HepG2 (cell line): ENCODE data around the gene CUL2. TPM values are rescaled to one million over a fixed set of nuclear protein-coding genes. Genes with fewer than 3 reads are reported as not detected.

ENCODE experiments used
- CSRNP2 ChIP-seq: sonication (generic); formaldehyde crosslinking; conservative IDR thresholded peaks from 2 replicates; pipeline ENCODE4 v1.8.0; 2022; ENCODE audit warnings: low read depth, missing genetic modification reagents
- EP300 ChIP-seq, 3 experiments: sonication (generic) in 1 of 3; formaldehyde crosslinking in 1 of 3; IDR thresholded peaks; 2 replicates each; pipeline versions ENCODE4 v1.5.1 to v1.6.1; 2011 to 2020; ENCODE audit warnings: low read depth in 2 of 3, low read length in 2 of 3, borderline replicate concordance in 1 of 3, improper control_type of control experiment in 1 of 3, mild to moderate bottlenecking in 1 of 3, missing genetic modification reagents in 1 of 3, moderate library complexity in 1 of 3
- ETS1 ChIP-seq: sonication (generic); formaldehyde crosslinking; IDR thresholded peaks from 2 replicates; pipeline ENCODE4 v1.4.0; 2020; ENCODE audit warnings: missing genetic modification reagents
- HDAC2 ChIP-seq: sonication (generic); formaldehyde crosslinking; IDR thresholded peaks from 2 replicates; pipeline ENCODE4 v1.4.0; 2020; ENCODE audit warnings: missing genetic modification reagents
- HOMEZ ChIP-seq: IDR thresholded peaks from 2 replicates; pipeline ENCODE4 v1.6.1; 2016; ENCODE audit warnings: low read depth
- HOXA3 ChIP-seq: sonication (generic); formaldehyde crosslinking; IDR thresholded peaks from 2 replicates; pipeline ENCODE4 v1.5.0; 2020; ENCODE audit warnings: missing genetic modification reagents
- KLF13 ChIP-seq: sonication (generic); formaldehyde crosslinking; IDR thresholded peaks from 2 replicates; pipeline ENCODE4 v1.4.0; 2020; ENCODE audit warnings: mild to moderate bottlenecking, missing genetic modification reagents
- MLX ChIP-seq: IDR thresholded peaks from 2 replicates; pipeline ENCODE4 v1.6.1; 2016
- MTF1 ChIP-seq: sonication (generic); formaldehyde crosslinking; IDR thresholded peaks from 2 replicates; pipeline ENCODE4 v1.5.0; 2020; ENCODE audit warnings: missing genetic modification reagents
- PLRG1 ChIP-seq: fragments of 450-650 bp; conservative IDR thresholded peaks from 2 replicates; pipeline ENCODE4 v1.6.1; 2016
- SCMH1 ChIP-seq: sonication (generic); formaldehyde crosslinking; IDR thresholded peaks from 2 replicates; pipeline ENCODE4 v1.9.0; 2021; ENCODE audit warnings: missing genetic modification reagents, mild to moderate bottlenecking, borderline replicate concordance
- SMYD3 ChIP-seq: sonication (generic); formaldehyde crosslinking; IDR thresholded peaks from 2 replicates; pipeline ENCODE4 v1.8.1; 2023; ENCODE audit warnings: mild to moderate bottlenecking, missing genetic modification reagents
- SOX5 ChIP-seq: IDR thresholded peaks from 2 replicates; pipeline ENCODE4 v1.6.1; 2016; ENCODE audit warnings: borderline replicate concordance
- SPEN ChIP-seq: sonication (generic); formaldehyde crosslinking; IDR thresholded peaks from 2 replicates; pipeline ENCODE4 v1.5.1; 2020; ENCODE audit warnings: low read depth, mild to moderate bottlenecking, missing genetic modification reagents
- ZBTB21 ChIP-seq: sonication (generic); formaldehyde crosslinking; IDR thresholded peaks from 2 replicates; pipeline ENCODE4 v1.4.0; 2020; ENCODE audit warnings: missing genetic modification reagents
- ZBTB4 ChIP-seq: sonication (generic); formaldehyde crosslinking; IDR thresholded peaks from 2 replicates; pipeline ENCODE4 v1.4.0; 2020; ENCODE audit warnings: missing genetic modification reagents, mild to moderate bottlenecking, borderline replicate concordance
- ZNF354B ChIP-seq: sonication (generic); formaldehyde crosslinking; IDR thresholded peaks from 2 replicates; pipeline ENCODE4 v1.8.0; 2022; ENCODE audit warnings: mild to moderate bottlenecking, missing genetic modification reagents
- ZNF460 ChIP-seq: sonication (generic); formaldehyde crosslinking; IDR thresholded peaks from 2 replicates; pipeline ENCODE4 v1.5.1; 2020; ENCODE audit warnings: missing genetic modification reagents, mild to moderate bottlenecking, borderline replicate concordance
- ZNF572 ChIP-seq: sonication (generic); formaldehyde crosslinking; IDR thresholded peaks from 2 replicates; pipeline ENCODE4 v1.5.1; 2020; ENCODE audit warnings: mild to moderate bottlenecking, missing genetic modification reagents
- ZNF790 ChIP-seq: sonication (generic); formaldehyde crosslinking; IDR thresholded peaks from 2 replicates; pipeline ENCODE4 v1.8.0; 2022; ENCODE audit warnings: missing genetic modification reagents, mild to moderate bottlenecking, borderline replicate concordance
- ZNF850 ChIP-seq: sonication (generic); formaldehyde crosslinking; conservative IDR thresholded peaks from 2 replicates; pipeline ENCODE4 v1.9.0; 2021; ENCODE audit warnings: mild to moderate bottlenecking, missing genetic modification reagents
- polyA plus RNA-seq, 8 experiments: library from polyadenylated mRNA; depleted of rRNA in 3 of 8; stranded (reverse) in 7 of 8; unstranded in 1 of 8; fragments of >200 nt; fragmentation: Illumina TruSeq in 4 of 8; extraction: Trizol in 4 of 8; gene quantifications; 2 replicates each; pipeline versions ENCODE4 v1.2.1 to v1.2.3, GENCODE V29; 2011 to 2016; ENCODE audit warnings: low read depth in 4 of 8, missing spikeins in 1 of 8, mixed read lengths in 1 of 8; ENCODE audit not compliant: insufficient read depth in 1 of 8
- total RNA-seq, 5 experiments: library from RNA; depleted of rRNA; stranded (reverse); fragments of >200 nt; fragmentation: Illumina TruSeq; extraction: Trizol; gene quantifications; 2 replicates each; pipeline ENCODE4 v1.2.3, GENCODE V29; 2016; ENCODE audit warnings: low read depth in 1 of 5

Gene CUL2
- total and polyA plus RNA-seq, 2 of the 13 experiments (the other 11 are each of a cell fraction or from before 2014, with no cell fraction given) = 9.6 to 33.1 TPM

- TF ChIP-seq ZNF790 (CRISPR knock-in tag) (no peak; the same call in 1 of the 2 replicates), ZBTB4 (CRISPR knock-in tag) (no peak), KLF13 (CRISPR knock-in tag) (0 out of 2 replicates have a peak, but pooled peaks have one; percentile 54), ZNF354B (no peak), SCMH1 (CRISPR knock-in tag) (no peak), SMYD3 (no peak), MLX (CRISPR knock-in tag) (no peak), CSRNP2 (CRISPR knock-in tag) (no peak), ZBTB21 (peak; percentile 94), EP300 (IDR thresholded peaks at IDR 0.05; ENCODE audit: low read depth in 2 of 2, low read length in 2 of 2) (peak; percentile 18 to 41; a peak in 2 of 4 replicates), EP300 (CRISPR knock-in tag; IDR thresholded peaks at IDR 0.05; ENCODE audit: borderline replicate concordance) (no peak), HDAC2 (no peak), HOXA3 (peak; percentile 99), ETS1 (CRISPR knock-in tag) (0 out of 2 replicates have a peak, but pooled peaks have one; percentile 63), ZNF572 (CRISPR knock-in tag) (no peak), SOX5 (CRISPR knock-in tag) (no peak), MTF1 (CRISPR knock-in tag) (no peak), ZNF850 (CRISPR knock-in tag) (no peak), ZNF460 (CRISPR knock-in tag) (peak; percentile 59; the same call in 1 of the 2 replicates), PLRG1 (no peak), SPEN (CRISPR knock-in tag) (peak; percentile 68; the same call in 1 of the 2 replicates), HOMEZ (CRISPR knock-in tag) (0 out of 2 replicates have a peak, but pooled peaks have one; percentile 20)
Measured at GRCh38 chr10:35126530-35127288, 36.6 kb upstream of the CUL2 start, which contains the start of gene CREM (continued).
